Activated naive CD4-positive, alpha-beta T cell (primary cell): Measurements from ENCODE around the gene SCPEP1.
"Not testable (repeated sequence)": the region's sequence is repeated elsewhere in the genome, so short reads cannot be mapped to it uniquely, and the experiment has no call there.

ENCODE experiments used
- DNase-seq, 4 experiments: peaks; one replicate each; lab custom pipeline; 2025; lab: John Stamatoyannopoulos, UW

SCPEP1 gene

DNA sequence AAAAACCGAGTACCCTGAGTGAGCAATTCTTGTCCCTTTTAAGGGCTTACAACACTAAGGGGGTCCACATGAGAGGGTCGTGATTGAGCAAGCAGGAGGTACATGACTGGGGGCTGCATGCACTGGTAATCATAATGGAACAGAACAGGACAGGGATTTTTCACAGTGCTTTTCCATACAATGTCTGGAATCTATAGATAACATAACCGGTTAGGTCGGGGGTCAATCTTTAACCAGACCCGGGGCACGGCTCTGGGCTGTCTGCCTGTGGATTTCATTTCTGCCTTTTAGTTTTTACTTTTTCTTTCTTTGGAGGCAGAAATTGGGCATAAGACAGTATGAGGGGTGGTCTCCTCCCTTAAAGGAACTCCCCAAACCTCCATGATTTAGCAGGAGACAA is 12.2 kb upstream of the SCPEP1 start:
- not testable (repeated sequence) for DNase-seq

DNA sequence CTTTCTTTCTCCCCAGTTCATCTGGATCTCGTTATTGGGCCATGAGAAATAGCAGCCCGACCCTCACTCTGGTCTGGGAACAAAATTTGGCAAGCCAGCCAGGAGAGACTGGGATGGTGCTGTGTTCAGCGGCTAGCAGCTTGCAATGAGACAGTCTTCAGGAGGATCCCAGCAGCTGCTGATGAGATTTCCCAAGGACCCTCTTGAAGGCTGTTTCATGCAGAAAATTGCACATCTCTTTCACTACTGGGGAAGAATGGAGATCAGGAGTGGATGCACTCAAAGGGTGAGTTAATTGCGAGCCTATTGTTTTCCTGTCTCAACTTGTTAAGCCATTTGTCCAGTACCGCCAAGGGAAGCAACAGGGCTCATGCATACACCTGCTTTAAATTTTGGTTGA is 11.6 kb upstream of the SCPEP1 start:
- DNase-seq = no peak

DNA sequence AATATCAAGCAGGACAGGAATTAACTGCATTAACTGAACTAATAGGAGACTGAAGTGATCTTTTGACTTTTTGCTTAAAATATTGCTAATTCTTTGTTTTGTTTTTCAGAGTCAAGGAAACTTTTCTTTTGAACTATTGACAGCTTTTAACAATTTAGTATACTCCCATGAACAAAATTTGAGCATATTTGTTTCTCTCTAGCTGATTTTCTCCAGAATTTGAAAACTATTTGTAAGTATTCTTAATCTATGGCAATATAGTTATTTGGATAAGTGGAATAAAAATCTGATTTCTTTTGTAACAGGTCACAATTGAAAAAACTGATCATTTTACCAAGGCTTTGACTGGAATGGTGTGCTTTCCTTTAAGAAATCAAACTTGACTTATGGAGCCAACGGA is 7.0 kb upstream of the SCPEP1 start:
- no peak for DNase-seq

DNA sequence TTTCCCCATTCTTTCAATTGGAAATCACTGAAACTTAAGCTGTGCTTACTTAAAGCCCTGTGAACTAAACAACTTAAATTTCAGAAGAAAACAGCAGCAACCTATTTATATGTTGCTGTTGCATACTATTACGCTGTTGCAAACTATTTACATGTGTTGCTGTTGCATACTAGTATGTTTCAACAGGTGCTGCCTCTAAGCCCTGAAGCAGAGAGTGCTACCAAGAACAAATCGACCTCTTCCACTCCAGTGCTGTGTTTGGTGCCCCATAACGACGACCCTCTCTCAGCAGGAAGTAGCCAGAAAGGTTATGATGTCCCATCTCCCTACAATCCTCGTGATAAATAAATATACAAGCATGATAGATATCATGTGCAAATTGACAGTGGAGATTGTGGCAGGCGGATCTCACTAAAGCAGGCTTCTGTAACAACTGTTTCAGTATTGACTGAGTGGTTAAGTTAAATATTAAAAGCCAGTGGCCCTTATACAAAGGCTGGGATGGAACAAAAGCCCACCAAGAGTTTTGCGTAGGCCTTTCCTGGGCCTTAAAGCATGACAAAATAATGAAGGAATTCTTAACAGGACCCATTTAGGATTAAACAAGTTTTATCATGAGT is 5.7 kb upstream of the SCPEP1 start:
- DNase-seq = no peak

DNA sequence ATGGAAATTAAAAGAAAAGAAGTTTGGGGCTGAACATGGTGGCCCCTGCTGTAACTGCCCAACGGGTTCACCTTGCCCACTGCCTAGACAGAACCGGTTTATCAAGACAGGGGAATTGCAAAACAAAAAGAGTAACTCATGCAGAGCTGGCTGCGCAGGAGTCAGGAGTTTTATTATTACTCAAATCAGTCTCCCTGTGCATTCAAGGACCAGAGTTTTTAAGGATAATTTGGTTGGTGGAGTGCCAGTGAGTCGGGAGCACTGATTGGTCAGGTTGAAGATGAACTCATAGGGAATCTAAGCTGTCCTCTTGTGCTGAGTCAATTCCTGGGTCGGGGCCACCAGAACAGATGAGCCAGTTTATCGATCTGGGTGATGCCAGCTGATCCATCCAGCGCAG is 4.4 kb upstream of the SCPEP1 start:
- no peak for DNase-seq

- DNase-seq = no peak
Observed at GRCh38 chr17:56974055-56974454, 3.9 kb upstream of the SCPEP1 start.

DNA sequence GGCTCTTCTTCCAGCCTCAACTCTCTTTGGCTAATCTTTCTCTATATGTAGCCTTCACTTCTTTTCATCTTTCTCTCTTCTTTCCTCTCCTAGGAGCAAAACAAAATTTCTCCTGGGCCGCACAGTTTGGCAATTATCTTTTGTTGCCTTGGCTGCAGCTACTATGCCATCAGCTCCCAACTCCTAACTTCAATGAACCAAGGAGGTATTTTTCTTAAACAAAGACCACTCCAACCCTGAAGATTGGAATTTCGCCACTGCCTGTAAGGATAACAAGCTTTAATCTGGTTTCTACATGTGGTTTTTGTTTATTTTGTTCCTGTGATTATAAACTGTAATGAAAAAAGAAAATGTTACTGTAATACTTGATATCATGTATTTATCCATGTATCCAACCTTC is 2.3 kb upstream of the SCPEP1 start:
- DNase-seq = no peak

DNA sequence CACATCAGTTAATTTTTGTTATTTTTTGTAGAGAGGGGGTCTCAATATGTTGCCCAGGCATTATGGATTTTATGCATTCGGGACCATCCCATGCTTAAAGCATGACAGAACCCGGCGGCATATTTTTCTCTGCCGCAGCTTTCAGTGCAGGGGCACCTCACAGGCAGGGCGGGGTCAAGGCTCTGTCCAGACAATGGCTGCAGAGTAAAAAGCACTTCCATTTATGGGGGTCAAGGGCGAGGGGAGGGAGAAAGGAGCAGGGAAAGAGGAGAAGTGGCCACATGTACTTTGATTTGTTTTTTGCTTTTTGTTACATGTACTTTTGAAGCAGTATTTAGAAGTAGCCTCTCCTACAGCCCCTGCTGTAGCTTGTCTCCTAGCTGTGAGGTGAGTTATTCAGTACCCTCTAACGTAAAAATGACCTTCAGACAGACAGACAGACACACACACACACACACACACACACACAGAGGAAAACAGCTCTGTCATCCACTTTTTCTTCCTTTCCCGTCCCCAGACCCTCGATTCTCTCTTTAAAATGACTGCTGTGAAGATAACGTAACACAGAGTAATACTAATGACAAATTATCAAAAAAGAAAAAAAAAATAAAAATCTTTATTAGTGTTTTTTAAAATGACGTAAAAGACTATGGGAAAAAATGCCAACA is 856 bp upstream of the SCPEP1 start:
- DNase-seq = no peak

- no peak for DNase-seq
Observed at GRCh38 chr17:56978441-56979090, 635 bp downstream of the SCPEP1 start.

GRCh38 chr17:56979091-56979480 is 1.2 kb downstream of the SCPEP1 start:
- DNase-seq = no peak

DNA sequence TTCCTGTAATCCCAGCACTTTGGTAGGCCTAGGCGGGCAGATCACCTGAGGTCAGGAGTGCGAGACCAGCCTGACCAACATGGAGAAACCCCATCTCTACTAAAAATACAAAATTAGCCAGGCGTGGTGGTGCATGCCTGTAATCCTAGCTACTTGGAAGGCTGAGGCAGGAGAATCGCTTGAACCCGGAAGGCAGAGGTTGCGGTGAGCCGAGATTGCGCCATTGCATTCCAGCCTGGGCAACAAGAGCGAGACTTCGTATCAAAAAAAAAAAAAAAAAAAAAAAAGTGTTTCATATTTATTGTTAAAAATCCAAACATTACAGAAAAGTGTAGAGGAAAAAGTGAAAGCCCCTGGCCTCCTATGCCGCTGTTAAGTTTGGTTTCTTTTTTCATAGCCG is 2.6 kb downstream of the SCPEP1 start:
- not testable (repeated sequence) for DNase-seq

DNA sequence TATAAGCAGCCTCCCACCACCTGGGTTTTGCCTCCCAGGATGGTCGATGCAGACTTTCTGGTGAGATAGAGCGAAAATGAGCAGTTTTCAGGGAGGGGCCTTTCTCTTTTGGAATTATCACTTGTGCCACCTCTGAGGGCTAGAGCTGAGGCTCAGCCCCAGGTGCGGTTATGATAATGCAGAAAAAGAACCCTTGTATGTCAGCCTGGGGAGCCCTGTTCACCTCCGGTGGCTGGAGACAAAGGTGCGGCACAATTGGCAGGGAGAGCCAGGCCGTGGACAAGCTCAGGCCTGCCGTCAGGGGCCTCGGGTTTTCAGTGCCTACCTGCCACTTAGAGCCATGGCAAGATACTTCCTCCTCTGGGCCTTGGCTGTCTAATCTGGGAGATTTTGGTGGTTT is 4.4 kb downstream of the SCPEP1 start:
- no peak for DNase-seq

- no peak for DNase-seq
Observed at GRCh38 chr17:56983366-56983765, 5.4 kb downstream of the SCPEP1 start.

DNA sequence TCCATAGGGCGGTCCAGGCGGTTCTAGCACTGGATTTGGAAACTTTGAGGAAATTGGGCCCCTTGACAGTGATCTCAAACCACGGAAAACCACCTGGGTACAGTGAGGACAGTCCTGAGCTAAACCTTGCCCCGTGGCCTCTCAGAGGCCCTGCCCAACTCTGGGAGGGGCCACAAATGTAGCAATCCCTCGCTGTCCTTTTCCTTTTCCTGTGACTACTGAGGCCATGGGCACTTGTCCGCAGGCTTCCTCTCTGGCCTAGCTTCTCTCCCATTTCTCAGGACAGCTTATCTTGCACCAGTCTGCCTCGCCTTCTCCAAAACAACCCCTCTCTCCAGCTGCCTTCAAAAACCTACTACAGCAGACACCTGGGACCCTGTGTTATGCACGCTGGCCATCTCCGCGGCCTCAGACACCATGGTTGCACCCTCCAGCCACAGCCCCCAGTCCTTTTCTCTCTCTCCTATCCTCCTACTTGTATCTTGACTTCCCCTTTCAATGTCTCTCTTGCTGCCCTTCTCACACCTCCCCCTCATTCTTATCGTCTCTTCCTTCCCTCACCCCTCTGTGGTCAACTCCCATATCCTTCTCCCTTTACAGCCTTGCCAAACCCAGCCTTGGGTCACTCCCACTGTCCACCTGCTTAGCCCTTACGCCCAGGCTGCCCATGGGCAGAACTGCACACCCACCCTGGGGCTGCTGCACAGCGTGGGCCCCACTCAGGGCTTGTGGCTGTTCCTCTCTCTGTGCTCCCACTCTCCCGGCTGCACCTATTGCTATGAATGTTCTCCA is 7.6 kb downstream of the SCPEP1 start:
- DNase-seq = no peak

GRCh38 chr17:56987283-56987834 is 9.4 kb downstream of the SCPEP1 start:
- DNase-seq = no peak

- no peak for DNase-seq
Observed at GRCh38 chr17:56988901-56989572, 11.1 kb downstream of the SCPEP1 start.

GRCh38 chr17:56992364-56992763 is 14.4 kb downstream of the SCPEP1 start:
- no peak for DNase-seq

DNA sequence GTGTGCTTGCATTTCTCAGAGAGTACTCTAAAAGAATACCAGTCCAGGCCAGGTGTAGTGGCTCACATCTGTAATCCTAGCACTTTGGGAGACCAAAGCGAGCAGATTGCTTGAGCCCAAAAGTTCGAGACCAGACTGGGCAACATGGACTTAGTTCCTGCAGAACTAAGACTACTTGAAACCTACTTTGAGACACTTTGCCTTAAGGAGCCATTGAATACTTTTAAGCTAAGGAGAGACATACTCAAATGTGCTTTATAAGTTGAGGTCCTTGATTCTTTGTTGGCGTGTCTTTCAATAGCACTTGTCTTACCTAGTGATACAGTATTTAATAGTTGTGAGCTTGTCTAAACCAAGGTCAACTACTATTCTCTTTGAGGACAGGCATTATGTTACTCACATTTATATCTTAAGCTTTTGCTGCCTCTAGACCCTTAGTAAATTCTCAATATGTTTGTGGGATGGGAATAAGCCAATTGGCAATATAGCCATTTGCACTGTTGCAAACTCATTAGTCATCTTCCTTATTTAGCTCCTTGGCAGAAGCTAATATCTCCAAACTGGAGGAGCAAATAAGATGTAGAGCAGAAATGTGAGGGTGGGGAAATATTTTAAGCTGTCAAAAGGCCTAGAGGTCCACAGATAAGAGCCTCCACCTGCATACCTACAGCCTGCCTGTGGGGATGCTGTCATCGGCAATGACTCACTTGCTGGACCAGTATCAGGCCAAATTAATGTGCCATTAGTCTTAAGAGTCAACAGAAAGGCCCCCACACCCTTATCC is 16.3 kb downstream of the SCPEP1 start:
- no peak for DNase-seq

GRCh38 chr17:56995766-56996165 is 17.8 kb downstream of the SCPEP1 start:
- DNase-seq = no peak

DNA sequence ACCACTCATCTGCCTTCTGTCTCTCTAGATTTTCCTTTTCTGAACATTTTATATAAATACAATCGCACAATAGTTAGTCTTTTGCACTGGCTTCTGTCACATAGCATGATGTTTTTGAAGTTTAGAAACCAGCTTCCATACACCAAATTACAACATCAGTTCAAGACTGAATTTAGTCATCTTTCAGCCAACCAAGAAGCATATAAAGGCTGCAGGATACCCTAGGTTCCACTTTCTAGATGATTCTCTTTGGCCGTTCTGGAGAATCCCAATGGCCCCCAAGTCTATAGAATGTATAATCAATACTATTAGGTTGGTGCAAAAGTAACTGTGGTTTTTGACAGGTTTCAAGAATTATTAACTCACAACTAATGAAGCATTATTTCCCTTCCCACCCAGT is 19.4 kb downstream of the SCPEP1 start:
- DNase-seq = no peak

DNA sequence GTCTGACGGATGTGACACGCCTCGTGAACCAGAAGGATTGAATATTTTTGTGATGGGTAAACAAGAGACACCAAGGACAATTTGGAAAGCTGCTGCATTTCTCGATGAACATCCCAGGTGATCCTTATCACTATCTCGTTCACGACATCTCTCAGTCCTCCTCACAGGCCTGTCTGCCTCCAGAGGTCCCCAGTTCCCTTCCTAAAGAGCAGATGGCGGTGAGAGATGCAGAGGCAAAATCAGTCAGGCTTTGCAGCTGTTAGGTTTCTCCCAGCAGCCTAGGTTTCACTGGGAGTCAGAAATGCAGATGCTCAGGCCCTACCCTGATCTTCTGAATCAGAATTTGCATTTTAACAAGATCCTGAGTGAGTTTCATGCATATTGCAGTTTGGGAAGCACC is 23.6 kb downstream of the SCPEP1 start:
- no peak for DNase-seq
